A673 (cell line): ENCODE measurements around the gene SMCHD1.

ENCODE experiments used
- CTCF ChIP-seq: fragments of 300-800, 200-600 bp; sonication (generic); conservative IDR thresholded peaks from 2 replicates; pipeline ENCODE4 v1.5.1; 2017; ENCODE audit warnings: low read depth, mild to moderate bottlenecking, antibody characterized with exemption, low read length, moderate library complexity, mixed read lengths
- EZH2 ChIP-seq: fragments of 200-600 bp; sonication (generic); IDR thresholded peaks from 2 replicates; pipeline ENCODE4 v1.6.1; 2017; ENCODE audit warnings: borderline replicate concordance, low read depth, mild to moderate bottlenecking, mixed read lengths, antibody characterized with exemption, low read length; ENCODE audit not compliant: poor library complexity, severe bottlenecking

DNA sequence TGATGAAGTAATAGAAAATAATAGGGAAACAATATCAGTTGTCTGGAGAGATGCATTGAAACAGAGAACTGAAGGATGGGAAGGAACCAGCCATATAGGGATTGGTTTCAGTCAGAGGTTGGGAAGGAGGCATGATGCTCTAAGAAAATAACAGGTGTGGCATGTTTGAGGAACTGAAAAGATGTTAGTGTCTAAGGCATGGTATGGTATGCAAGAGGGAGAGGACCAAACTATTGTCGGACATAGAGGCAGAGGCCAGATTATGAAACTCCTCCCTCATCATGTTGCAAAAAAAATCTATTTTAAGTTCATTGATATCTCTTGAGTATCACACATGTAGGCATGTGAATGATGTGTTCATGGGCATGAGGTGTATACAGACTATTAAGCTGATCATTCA, 142.4 kb downstream of the SMCHD1 start:
- TF ChIP-seq CTCF: no peak
- TF ChIP-seq EZH2: no peak
